A549 (cell line): ENCODE results near the gene RBBP5. TPM values are rescaled to one million over a fixed set of nuclear protein-coding genes. Genes with fewer than 3 reads are reported as not detected.

Experiments
- ATAC-seq, 2 experiments: fragments of 200-7000 bp in 1 of 2; fragments of >200 bp in 1 of 2; cut with Nextera tagmentation in 1 of 2; cut with Tn5 transposase in 1 of 2; 3 replicates each; pipeline versions ENCODE4 v1.8.0 to v1.9.1; 2018 to 2020; ENCODE audit warnings: mild to moderate bottlenecking in 1 of 2, moderate library complexity in 1 of 2
- CTCF ChIA-PET: fragments of 300-600 bp; sonication (Branson Sonifier 250); formaldehyde crosslinking; extraction: SDS; loops from one replicate; lab custom pipeline; 2021; ENCODE audit warnings: antibody characterized with exemption, inconsistent platforms; lab: Yijun Ruan, JAX
- POLR2A ChIA-PET: fragments of 350-600 bp; formaldehyde crosslinking; extraction: SDS; loops from one replicate; lab custom pipeline; 2021; ENCODE audit warnings: antibody characterized with exemption, inconsistent platforms; lab: Yijun Ruan, JAX
- DNase-seq, 2 experiments: peaks; one replicate each; pipeline versions ENCODE4 v3.0.0 to v3.0.0-alpha.2; 2011 to 2016; ENCODE audit warnings: low read depth in 1 of 2, low spot score in 1 of 2
- FAIRE-seq: peaks from 2 replicates; lab custom pipeline; 2011; peaks lifted over from hg19 to GRCh38; lab: Jason Lieb, UNC
- H3K27ac ChIP-seq, 2 experiments: fragments of >200 bp; sonication (Bioruptor Twin); formaldehyde crosslinking; 3 replicates each; pipeline ENCODE4 v1.5.1; 2016 to 2017
- H3K4me1 ChIP-seq: fragments of >200 bp; sonication (Bioruptor Twin); formaldehyde crosslinking; 3 replicates; pipeline ENCODE4 v1.6.1; 2016
- H3K4me2 ChIP-seq: fragments of >200 bp; sonication (Bioruptor Twin); formaldehyde crosslinking; 3 replicates; pipeline ENCODE4 v1.6.1; 2016
- H3K4me3 ChIP-seq: fragments of >200 bp; sonication (Bioruptor Twin); formaldehyde crosslinking; 3 replicates; pipeline ENCODE4 v1.5.1; 2016
- H3K9me3 ChIP-seq: fragments of >200 bp; sonication (Bioruptor Twin); formaldehyde crosslinking; 3 replicates; pipeline ENCODE4 v1.6.1; 2016
- BHLHE40 ChIP-seq: IDR thresholded peaks from 2 replicates; pipeline ENCODE4 v1.6.1; 2012; ENCODE audit warnings: low read depth, low read length, inconsistent platforms
- CBX2 ChIP-seq: fragments of 200-600 bp; sonication (generic); IDR thresholded peaks from 2 replicates; pipeline ENCODE4 v1.6.1; 2016; ENCODE audit warnings: low read depth, mild to moderate bottlenecking, borderline replicate concordance
- HDAC2 ChIP-seq: fragments of 200-600 bp; sonication (generic); IDR thresholded peaks from 2 replicates; pipeline ENCODE4 v1.6.1; 2016
- HEYL ChIP-seq: fragments of 250-450 bp; sonication (Bioruptor Pico); IDR thresholded peaks from 2 replicates; pipeline ENCODE4 v1.8.0; 2021; ENCODE audit warnings: mild to moderate bottlenecking, moderate library complexity
- HOXB13 ChIP-seq: fragments of 250-450 bp; sonication (Bioruptor Pico); IDR thresholded peaks from 2 replicates; pipeline ENCODE4 v1.5.0; 2020; ENCODE audit warnings: low read depth, mild to moderate bottlenecking, moderate library complexity
- JUNB ChIP-seq: fragments of >200 bp; sonication (Bioruptor Twin); formaldehyde crosslinking; IDR thresholded peaks from 2 replicates; pipeline ENCODE4 v1.6.1; 2016
- NR3C1 ChIP-seq: fragments of >200 bp; sonication (Bioruptor Twin); formaldehyde crosslinking; IDR thresholded peaks from 3 replicates; pipeline ENCODE4 v1.6.1; 2017
- RNF2 ChIP-seq: fragments of 200-600 bp; sonication (generic); IDR thresholded peaks from 2 replicates; pipeline ENCODE4 v1.6.1; 2016; ENCODE audit warnings: low read depth, mild to moderate bottlenecking, antibody characterized with exemption, moderate library complexity, borderline replicate concordance
- SMC3 ChIP-seq: fragments of >200 bp; sonication (Bioruptor Twin); formaldehyde crosslinking; IDR thresholded peaks from 3 replicates; pipeline ENCODE4 v1.6.1; 2018; ENCODE audit warnings: inconsistent platforms
- TP53 ChIP-seq: fragments of 250-450 bp; sonication (Bioruptor Pico); IDR thresholded peaks from 2 replicates; pipeline ENCODE4 v1.5.0; 2021; ENCODE audit warnings: mild to moderate bottlenecking, moderate library complexity
- ZFP36 ChIP-seq: fragments of 450-650 bp; IDR thresholded peaks from 2 replicates; pipeline ENCODE4 v1.6.1; 2014; ENCODE audit warnings: borderline replicate concordance; ENCODE audit not compliant: partially characterized antibody
- WGBS: methylation state at CpG from one replicate; pipeline ENCODE4 v1.1.6; 2017; ENCODE audit errors: missing lambda C conversion rate; 5-methylcytosine and 5-hydroxymethylcytosine counted together
- polyA plus RNA-seq, 4 experiments: library from polyadenylated mRNA; depleted of rRNA in 3 of 4; stranded (reverse); fragments of >200 nt; fragmentation: RNase III in 1 of 4; extraction: RNeasy Plus Mini Kit Qiagen cat#74134 plus additional on column Dnase treatment in 1 of 4; gene quantifications; 2 replicates in 3 of 4; 3 replicates in 1 of 4; pipeline ENCODE4 v1.2.3, GENCODE V29; 2011 to 2017
- TF ChIP-seq, protein P1 (sequence below): fragments of 200-600 bp; sonication (generic); IDR thresholded peaks from 2 replicates; pipeline ENCODE4 v1.6.1; 2016; ENCODE audit warnings: antibody characterized with exemption, mild to moderate bottlenecking, moderate library complexity

The RBBP5 gene
- polyA plus RNA-seq, 2 of the 4 experiments (the other 2 are of a cell fraction): 15.9 to 21.8 TPM

DNA sequence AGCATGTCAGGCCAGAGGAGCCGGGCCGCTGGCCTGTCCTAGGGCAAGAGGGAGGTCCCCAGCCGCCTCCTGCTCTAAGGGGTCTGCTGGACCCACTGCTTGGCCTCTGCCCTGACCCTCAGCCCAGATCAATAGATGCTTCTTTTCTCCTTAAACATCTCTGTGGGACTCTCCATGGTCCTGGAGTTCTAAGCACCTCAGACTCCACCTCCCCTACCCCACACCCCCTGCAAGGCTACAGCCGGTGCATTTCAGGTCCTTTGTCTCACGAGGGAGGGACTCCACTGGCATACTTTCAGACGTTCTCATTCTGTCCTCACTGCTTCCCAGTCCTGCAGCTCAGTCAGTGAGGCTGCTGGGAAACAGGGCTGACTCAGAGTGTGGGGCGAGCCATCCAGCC lies 67.8 kb downstream of the RBBP5 start:
- H3K4me1 ChIP-seq: no peaks in the 10 kb centered on the region
- FAIRE-seq (no peak), DNase-seq (no peak), ATAC-seq (peak in 1 of 2 experiments; percentile 18; a peak in 3 of 6 replicates)
- 5% methylated on average over 6 of the region's 7 CpGs for WGBS
- TF ChIP-seq, protein P1, sequence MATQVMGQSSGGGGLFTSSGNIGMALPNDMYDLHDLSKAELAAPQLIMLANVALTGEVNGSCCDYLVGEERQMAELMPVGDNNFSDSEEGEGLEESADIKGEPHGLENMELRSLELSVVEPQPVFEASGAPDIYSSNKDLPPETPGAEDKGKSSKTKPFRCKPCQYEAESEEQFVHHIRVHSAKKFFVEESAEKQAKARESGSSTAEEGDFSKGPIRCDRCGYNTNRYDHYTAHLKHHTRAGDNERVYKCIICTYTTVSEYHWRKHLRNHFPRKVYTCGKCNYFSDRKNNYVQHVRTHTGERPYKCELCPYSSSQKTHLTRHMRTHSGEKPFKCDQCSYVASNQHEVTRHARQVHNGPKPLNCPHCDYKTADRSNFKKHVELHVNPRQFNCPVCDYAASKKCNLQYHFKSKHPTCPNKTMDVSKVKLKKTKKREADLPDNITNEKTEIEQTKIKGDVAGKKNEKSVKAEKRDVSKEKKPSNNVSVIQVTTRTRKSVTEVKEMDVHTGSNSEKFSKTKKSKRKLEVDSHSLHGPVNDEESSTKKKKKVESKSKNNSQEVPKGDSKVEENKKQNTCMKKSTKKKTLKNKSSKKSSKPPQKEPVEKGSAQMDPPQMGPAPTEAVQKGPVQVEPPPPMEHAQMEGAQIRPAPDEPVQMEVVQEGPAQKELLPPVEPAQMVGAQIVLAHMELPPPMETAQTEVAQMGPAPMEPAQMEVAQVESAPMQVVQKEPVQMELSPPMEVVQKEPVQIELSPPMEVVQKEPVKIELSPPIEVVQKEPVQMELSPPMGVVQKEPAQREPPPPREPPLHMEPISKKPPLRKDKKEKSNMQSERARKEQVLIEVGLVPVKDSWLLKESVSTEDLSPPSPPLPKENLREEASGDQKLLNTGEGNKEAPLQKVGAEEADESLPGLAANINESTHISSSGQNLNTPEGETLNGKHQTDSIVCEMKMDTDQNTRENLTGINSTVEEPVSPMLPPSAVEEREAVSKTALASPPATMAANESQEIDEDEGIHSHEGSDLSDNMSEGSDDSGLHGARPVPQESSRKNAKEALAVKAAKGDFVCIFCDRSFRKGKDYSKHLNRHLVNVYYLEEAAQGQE: peak; percentile 65; the same call in 1 of the 2 replicates
- TF ChIP-seq NR3C1: no peak
- no peak for TF ChIP-seq SMC3
- no peaks in the 10 kb centered on the region for H3K9me3 ChIP-seq
- no peak overlapping the region for H3K4me2 ChIP-seq
- ChIA-PET POLR2A (no interaction called here), CTCF (interaction anchor here (1.0 to 5.9 kb wide), 5 partner anchors 8 to 202 kb away, joined by 4 to 39 read pairs (median 9); no protein-coding TSS in a partner anchor)
- H3K27ac ChIP-seq: no peak overlapping the region
- H3K4me3 ChIP-seq: no peak overlapping the region

DNA sequence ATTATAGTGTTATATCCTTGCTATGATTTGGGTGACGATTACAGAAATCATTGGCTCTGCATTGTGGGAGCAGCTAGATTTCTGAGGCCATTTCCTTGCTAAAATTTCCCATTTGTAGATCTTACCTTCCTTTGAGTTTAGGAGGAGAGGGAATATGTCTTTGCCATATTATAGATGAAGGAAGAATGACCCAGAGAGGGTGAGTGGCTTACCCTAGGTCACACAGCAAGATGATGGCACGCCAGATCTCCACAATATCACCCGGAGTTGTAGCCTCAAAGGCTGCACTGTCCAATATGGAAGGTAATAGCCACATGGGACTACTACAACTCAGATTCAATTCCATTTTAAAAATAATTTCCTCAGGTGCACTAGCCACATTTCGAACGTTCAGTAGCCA lies 68.5 kb downstream of the RBBP5 start:
- TF ChIP-seq ZFP36 (peak; percentile 5), CBX2 (no peak), BHLHE40 (no peak)
- TF ChIP-seq, all 56 proteins: peak for 1
- ChIA-PET POLR2A (no interaction called here), CTCF (interaction anchor here (1.0 to 5.9 kb wide), 6 partner anchors 9 to 175 kb away, joined by 4 to 39 read pairs (median 4); no protein-coding TSS in a partner anchor)
- Histone ChIP-seq H3K9me3 (no peaks in the 10 kb centered on the region), H3K27ac (no peak overlapping the region), H3K4me1 (no peaks in the 10 kb centered on the region), H3K4me3 (no peak overlapping the region), H3K4me2 (no peak overlapping the region)
- WGBS: 31% methylated on average over 5 of the region's 5 CpGs
- ATAC-seq: no peak
- no peak for DNase-seq
- no peak for FAIRE-seq

DNA sequence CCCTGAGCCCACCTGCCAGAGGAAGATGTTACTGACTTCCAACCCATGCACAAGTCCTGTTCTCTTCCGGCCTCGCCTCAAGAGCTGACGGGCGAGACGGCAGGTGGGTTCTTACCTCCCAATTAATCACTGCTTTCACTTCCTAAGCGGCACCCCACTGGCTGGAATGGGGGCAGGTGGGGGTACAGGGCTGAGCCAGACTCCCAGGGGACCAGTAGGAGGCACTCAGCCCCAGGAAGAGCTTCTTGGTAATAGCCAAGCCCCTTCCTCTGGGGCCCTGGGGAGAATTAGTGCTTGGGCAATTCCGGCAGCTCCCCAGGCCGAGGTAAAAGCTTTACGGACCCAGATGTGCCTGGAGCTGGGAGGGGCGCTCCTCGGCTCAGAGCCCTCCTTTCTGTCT lies 69.1 kb downstream of the RBBP5 start:
- 59% methylated on average over 10 of the region's 11 CpGs for WGBS
- FAIRE-seq: no peak
- H3K4me1 ChIP-seq: no peaks in the 10 kb centered on the region
- ATAC-seq: no peak
- no peaks in the 10 kb centered on the region for H3K9me3 ChIP-seq
- no peak for DNase-seq
- TF ChIP-seq HOXB13 (CRISPR knock-in tag) (no peak), JUNB (no peak)
- H3K4me2 ChIP-seq: no peak overlapping the region
- H3K4me3 ChIP-seq: no peak overlapping the region
- CTCF ChIA-PET: interaction anchor here (1.0 to 5.9 kb wide), 7 partner anchors 9 to 203 kb away, joined by 3 to 39 read pairs (median 4); no protein-coding TSS in a partner anchor
- H3K27ac ChIP-seq: no peak overlapping the region
- POLR2A ChIA-PET: no interaction called here

DNA sequence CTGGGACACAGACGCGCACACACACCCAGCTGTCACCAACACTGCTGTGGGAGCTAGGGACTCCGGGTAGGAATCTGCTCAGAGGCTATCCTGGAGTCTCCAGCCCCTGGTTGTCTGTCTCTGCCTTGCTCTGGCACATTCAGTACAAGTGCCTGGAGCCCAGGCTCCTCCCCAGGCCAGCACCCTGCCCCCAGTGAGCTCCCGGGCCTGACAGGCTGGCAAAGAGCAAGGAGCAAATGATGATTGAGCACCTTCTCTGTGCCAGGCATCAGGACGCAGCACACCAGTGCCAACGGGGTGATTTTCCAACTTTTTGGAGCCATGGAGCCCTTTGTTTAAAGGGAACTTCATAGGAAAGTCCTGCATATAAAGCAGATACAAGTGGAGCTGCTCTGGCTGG lies 72.3 kb downstream of the RBBP5 start:
- 31% methylated on average over 5 of the region's 6 CpGs for WGBS

DNA sequence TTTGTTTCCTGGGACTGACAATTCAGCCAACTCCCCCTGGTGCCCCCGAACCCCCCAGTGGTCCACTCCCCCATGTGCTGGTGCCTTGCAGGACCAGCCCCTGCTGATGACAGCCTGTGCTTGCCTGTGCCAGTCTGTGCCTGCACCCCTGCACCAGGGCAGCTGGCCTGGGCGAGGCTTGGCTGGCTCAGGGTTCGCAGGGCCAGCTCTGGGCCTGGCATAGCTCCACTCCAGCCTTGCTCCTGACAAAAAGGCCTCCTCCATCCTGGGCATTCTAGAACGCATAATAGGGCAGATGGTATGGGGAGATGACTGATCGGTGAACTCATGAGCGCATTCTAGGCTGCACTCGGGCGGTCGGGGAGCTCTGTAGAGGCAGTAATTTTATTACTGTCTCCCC lies 73.4 kb downstream of the RBBP5 start:
- WGBS: 56% methylated on average over 8 of the region's 9 CpGs
- no peak for TF ChIP-seq HDAC2
- no peak for TF ChIP-seq HEYL
- no peak for TF ChIP-seq TP53
- CTCF ChIA-PET: interaction anchor here (1.0 to 4.4 kb wide), 5 partner anchors 10 to 73 kb away, joined by 3 to 38 read pairs (median 5); no protein-coding TSS in a partner anchor
- DNase-seq: no peak
- Histone ChIP-seq H3K4me1 (peaks cover under 1% of the 10 kb centered on the region; the same call in 1 of the 3 replicates), H3K9me3 (no peaks in the 10 kb centered on the region), H3K27ac (no peak overlapping the region), H3K4me2 (no peak overlapping the region), H3K4me3 (no peak overlapping the region)
- ATAC-seq: no peak
- no peak for FAIRE-seq
- POLR2A ChIA-PET: interaction anchor here (0.7 kb wide), 1 partner anchor 33 kb away, joined by 3 read pairs; no protein-coding TSS in a partner anchor

More for the DNA sequence above, 72.3 kb downstream of the RBBP5 start:
- ATAC-seq (no peak), FAIRE-seq (no peak), DNase-seq (no peak)
- no peak overlapping the region for H3K4me2 ChIP-seq
- H3K4me1 ChIP-seq: no peaks in the 10 kb centered on the region
- TF ChIP-seq RNF2 (no peak), ZFP36 (no peak)
- no peak overlapping the region for H3K4me3 ChIP-seq
- H3K27ac ChIP-seq: no peak overlapping the region
- H3K9me3 ChIP-seq: no peaks in the 10 kb centered on the region
- ChIA-PET CTCF (interaction anchor here (1.0 to 4.4 kb wide), 6 partner anchors 12 to 74 kb away, joined by 3 to 38 read pairs (median 5); no protein-coding TSS in a partner anchor), POLR2A (no interaction called here)
